ENCODE data around the gene THOC6.

Gene THOC6

GRCh38 chr16:3028716-3029319 is 5.0 kb downstream of the THOC6 start:
- no peak for TF ChIP-seq REST (IDR thresholded peaks at IDR 0.05; ENCODE audit: low read depth)
- no peak for TF ChIP-seq TAF1 (IDR thresholded peaks at IDR 0.05; ENCODE audit: low read depth)
- TF ChIP-seq CREB1 (IDR thresholded peaks at IDR 0.05; ENCODE audit: low read depth): no peak
- no peak for TF ChIP-seq TCF12 (IDR thresholded peaks at IDR 0.05; ENCODE audit: low read depth)

GRCh38 chr16:3029491-3030221 is 5.8 kb downstream of the THOC6 start:
- TF ChIP-seq TAF1 (IDR thresholded peaks at IDR 0.05; ENCODE audit: low read depth) (no peak), MAX (IDR thresholded peaks at IDR 0.05) (no peak), NFIC (IDR thresholded peaks at IDR 0.05) (no peak), REST (IDR thresholded peaks at IDR 0.05; ENCODE audit: low read depth) (no peak), EGR1 (IDR thresholded peaks at IDR 0.05) (no peak), TCF12 (IDR thresholded peaks at IDR 0.05; ENCODE audit: low read depth) (no peak), RAD21 (IDR thresholded peaks at IDR 0.05; ENCODE audit: low read depth) (no peak), CEBPB (IDR thresholded peaks at IDR 0.05) (no peak), USF1 (IDR thresholded peaks at IDR 0.05) (no peak), FOXM1 (IDR thresholded peaks at IDR 0.05; ENCODE audit: borderline replicate concordance, low read depth) (no peak), ZBTB7A (IDR thresholded peaks at IDR 0.05; ENCODE audit: low read depth) (no peak), EP300 (IDR thresholded peaks at IDR 0.05; ENCODE audit: borderline replicate concordance) (no peak), TEAD4 (IDR thresholded peaks at IDR 0.05) (no peak), YY1 (IDR thresholded peaks at IDR 0.05; ENCODE audit: low read depth) (no peak)

- TF ChIP-seq EP300 (IDR thresholded peaks at IDR 0.05; ENCODE audit: borderline replicate concordance): no peak
- TF ChIP-seq MAX (IDR thresholded peaks at IDR 0.05): no peak
- TF ChIP-seq EGR1 (IDR thresholded peaks at IDR 0.05): no peak
Observed at GRCh38 chr16:3030222-3031212, 6.7 kb downstream of the THOC6 start.

GRCh38 chr16:3032624-3033023 is 8.8 kb downstream of the THOC6 start:
- TF ChIP-seq RAD21 (IDR thresholded peaks at IDR 0.05; ENCODE audit: low read depth): no peak
- TF ChIP-seq EP300 (IDR thresholded peaks at IDR 0.05; ENCODE audit: borderline replicate concordance): no peak
- no peak for TF ChIP-seq USF1 (IDR thresholded peaks at IDR 0.05)
- TF ChIP-seq TEAD4 (IDR thresholded peaks at IDR 0.05): no peak
- no peak for TF ChIP-seq TAF1 (IDR thresholded peaks at IDR 0.05; ENCODE audit: low read depth)
- no peak for TF ChIP-seq CREB1 (IDR thresholded peaks at IDR 0.05; ENCODE audit: low read depth)
- TF ChIP-seq CEBPB (IDR thresholded peaks at IDR 0.05): no peak

GRCh38 chr16:3035289-3035971 is 11.6 kb downstream of the THOC6 start:
- no peak for TF ChIP-seq TCF12 (IDR thresholded peaks at IDR 0.05; ENCODE audit: low read depth)
- no peak for TF ChIP-seq REST (IDR thresholded peaks at IDR 0.05; ENCODE audit: low read depth)
- no peak for TF ChIP-seq ZBTB7A (IDR thresholded peaks at IDR 0.05; ENCODE audit: low read depth)
- TF ChIP-seq TEAD4 (IDR thresholded peaks at IDR 0.05): no peak
- no peak for TF ChIP-seq RAD21 (IDR thresholded peaks at IDR 0.05; ENCODE audit: low read depth)
- no peak for TF ChIP-seq TAF1 (IDR thresholded peaks at IDR 0.05; ENCODE audit: low read depth)
- no peak for TF ChIP-seq MAX (IDR thresholded peaks at IDR 0.05)
- TF ChIP-seq CREB1 (IDR thresholded peaks at IDR 0.05; ENCODE audit: low read depth): no peak
- no peak for TF ChIP-seq USF1 (IDR thresholded peaks at IDR 0.05)
- TF ChIP-seq FOXM1 (IDR thresholded peaks at IDR 0.05; ENCODE audit: borderline replicate concordance, low read depth): no peak

All from Ishikawa (cell line).